ENCODE results near the gene HOMER1.
"Not testable (repeated sequence)": the region's sequence is repeated elsewhere in the genome, so short reads cannot be mapped to it uniquely, and the experiment has no call there.

DNA sequence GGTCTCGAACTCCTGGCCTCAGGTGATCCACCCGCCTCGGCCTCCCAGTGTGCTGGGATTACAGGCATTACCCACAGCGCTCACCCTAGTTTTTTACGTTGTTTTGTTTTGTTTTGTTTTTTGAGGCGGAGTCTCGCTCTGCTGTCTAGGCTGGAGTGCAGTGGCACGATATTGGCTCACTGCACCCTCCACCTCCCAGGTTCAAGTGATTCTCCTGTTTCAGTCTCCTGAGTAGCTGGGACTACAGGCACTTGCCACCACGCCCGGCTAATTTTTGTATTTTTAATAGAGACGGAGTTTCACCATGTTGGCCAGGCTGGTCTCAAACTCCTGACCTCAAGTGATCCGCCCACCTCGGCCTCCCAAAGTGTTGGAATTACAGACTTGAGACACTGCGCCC lies 2.4 kb upstream of the HOMER1 start:
- TF ChIP-seq, protein P1, sequence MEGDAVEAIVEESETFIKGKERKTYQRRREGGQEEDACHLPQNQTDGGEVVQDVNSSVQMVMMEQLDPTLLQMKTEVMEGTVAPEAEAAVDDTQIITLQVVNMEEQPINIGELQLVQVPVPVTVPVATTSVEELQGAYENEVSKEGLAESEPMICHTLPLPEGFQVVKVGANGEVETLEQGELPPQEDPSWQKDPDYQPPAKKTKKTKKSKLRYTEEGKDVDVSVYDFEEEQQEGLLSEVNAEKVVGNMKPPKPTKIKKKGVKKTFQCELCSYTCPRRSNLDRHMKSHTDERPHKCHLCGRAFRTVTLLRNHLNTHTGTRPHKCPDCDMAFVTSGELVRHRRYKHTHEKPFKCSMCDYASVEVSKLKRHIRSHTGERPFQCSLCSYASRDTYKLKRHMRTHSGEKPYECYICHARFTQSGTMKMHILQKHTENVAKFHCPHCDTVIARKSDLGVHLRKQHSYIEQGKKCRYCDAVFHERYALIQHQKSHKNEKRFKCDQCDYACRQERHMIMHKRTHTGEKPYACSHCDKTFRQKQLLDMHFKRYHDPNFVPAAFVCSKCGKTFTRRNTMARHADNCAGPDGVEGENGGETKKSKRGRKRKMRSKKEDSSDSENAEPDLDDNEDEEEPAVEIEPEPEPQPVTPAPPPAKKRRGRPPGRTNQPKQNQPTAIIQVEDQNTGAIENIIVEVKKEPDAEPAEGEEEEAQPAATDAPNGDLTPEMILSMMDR (IDR thresholded peaks at IDR 0.05): not testable (repeated sequence)
- TF ChIP-seq POLR2A (IDR thresholded peaks at IDR 0.05): not testable (repeated sequence)
